PC-9 (cell line): ENCODE results near the gene MAST4. TPM values are rescaled to one million over a fixed set of nuclear protein-coding genes. Genes with fewer than 3 reads are reported as not detected.

Experiments
- BruUV-seq: library from RNA; stranded (reverse); fragments of 400-500 nt; replicated peaks from 2 replicates; lab custom pipeline; 2021; lab: Mats Ljungman, UMichigan
- CTCF ChIA-PET: fragments of 300-600 bp; sonication (Branson Sonifier 250); formaldehyde crosslinking; loops from one replicate; lab custom pipeline; 2022; ENCODE audit warnings: antibody characterized with exemption; lab: Charles Lee
- POLR2A ChIA-PET: fragments of 300-600 bp; sonication (Branson Sonifier 250); formaldehyde crosslinking; loops from one replicate; lab custom pipeline; 2022; ENCODE audit warnings: antibody characterized with exemption; ENCODE audit not compliant: unreplicated experiment; lab: Charles Lee
- DNase-seq, 2 experiments: peaks; one replicate each; pipeline versions ENCODE4 v3.0.0 to v3.0.0-alpha.2; 2015 to 2022; ENCODE audit warnings: mixed read lengths in 1 of 2
- H2AFZ ChIP-seq: fragments of 200-600 bp; sonication (generic); 2 replicates; pipeline ENCODE4 v1.8.1; 2017; ENCODE audit warnings: antibody characterized with exemption
- H3F3A ChIP-seq: fragments of 200-600 bp; sonication (generic); 2 replicates; pipeline ENCODE4 v1.8.1; 2017; ENCODE audit warnings: antibody characterized with exemption, mild to moderate bottlenecking, low read depth; ENCODE audit not compliant: insufficient read depth
- H3K27ac ChIP-seq: fragments of 200-600 bp; sonication (generic); 2 replicates; pipeline ENCODE4 v1.6.1; 2016; ENCODE audit warnings: mixed run types
- H3K27me3 ChIP-seq: fragments of 200-600 bp; sonication (generic); 2 replicates; pipeline ENCODE4 v1.6.1; 2016; ENCODE audit warnings: low read depth, mixed run types; ENCODE audit not compliant: insufficient read depth
- H3K36me3 ChIP-seq: fragments of 200-600 bp; sonication (generic); 2 replicates; pipeline ENCODE4 v1.6.1; 2016; ENCODE audit warnings: low read depth, mixed run types
- H3K4me1 ChIP-seq: fragments of 200-600 bp; sonication (generic); replicated peaks from 2 replicates; pipeline ENCODE4 v1.6.1; 2016; ENCODE audit warnings: mixed run types; ENCODE audit not compliant: insufficient read depth
- H3K4me2 ChIP-seq: fragments of 200-600 bp; sonication (generic); 2 replicates; pipeline ENCODE4 v1.6.1; 2017; ENCODE audit warnings: mixed run types
- H3K4me3 ChIP-seq: fragments of 200-600 bp; sonication (generic); 2 replicates; pipeline ENCODE4 v1.6.1; 2016; ENCODE audit warnings: mixed run types
- H3K79me2 ChIP-seq: fragments of 200-600 bp; sonication (generic); 2 replicates; pipeline ENCODE4 v1.6.1; 2017; ENCODE audit warnings: low read depth, mixed run types
- H3K9me2 ChIP-seq: fragments of 200-600 bp; sonication (generic); 2 replicates; pipeline ENCODE4 v1.8.1; 2017; ENCODE audit warnings: mild to moderate bottlenecking; ENCODE audit not compliant: insufficient read depth
- H3K9me3 ChIP-seq: fragments of 200-600 bp; sonication (generic); 2 replicates; pipeline ENCODE4 v1.8.1; 2016; ENCODE audit warnings: low read depth; ENCODE audit not compliant: insufficient read depth
- H4K20me1 ChIP-seq: fragments of 200-600 bp; sonication (generic); 2 replicates; pipeline ENCODE4 v1.8.1; 2017; ENCODE audit not compliant: insufficient read depth
- EZH2 ChIP-seq: fragments of 200-600 bp; sonication (generic); IDR thresholded peaks from 2 replicates; pipeline ENCODE4 v1.8.0; 2017; ENCODE audit warnings: antibody characterized with exemption, low read depth
- intact Hi-C: fragments of 100-400 bp; cut with micrococcal nuclease; formaldehyde crosslinking; loops from one replicate; pipeline ENCODE4 v1.10.0; 2022; ENCODE audit not compliant: unreplicated experiment
- total RNA-seq: library from RNA; stranded (reverse); gene quantifications from 2 replicates; pipeline ENCODE4 v1.2.3, GENCODE V29; 2021
- TF ChIP-seq, protein P1 (sequence below): fragments of 200-600 bp; sonication (generic); conservative IDR thresholded peaks from 2 replicates; pipeline ENCODE4 v1.6.1; 2017; ENCODE audit warnings: mixed run types, antibody characterized with exemption, mild to moderate bottlenecking, moderate library complexity

The MAST4 gene
- total RNA-seq, 1 experiment from 2014 or later, result 19.3 TPM

GRCh38 chr5:66874004-66874403 lies 277.8 kb downstream of the MAST4 start:
- Histone ChIP-seq H3K9me3 (no peaks in the 10 kb centered on the region), H3K4me3 (no peak overlapping the region), H2AFZ (no peak overlapping the region), H3K9me2 (no peaks in the 10 kb centered on the region), H3K4me1 (peaks cover 15% of the 10 kb centered on the region), H3K36me3 (no peaks in the 10 kb centered on the region), H3K27ac (no peak overlapping the region), H3K79me2 (no peaks in the 10 kb centered on the region), H3K4me2 (no peak overlapping the region), H3K27me3 (no peaks in the 10 kb centered on the region), H3F3A (peaks cover 8% of the 10 kb centered on the region; the same call in 1 of the 2 replicates), H4K20me1 (no peaks in the 10 kb centered on the region)
- ChIA-PET POLR2A (no interaction called here), CTCF (no interaction called here)
- TF ChIP-seq EZH2, result no peak
- TF ChIP-seq, protein P1, sequence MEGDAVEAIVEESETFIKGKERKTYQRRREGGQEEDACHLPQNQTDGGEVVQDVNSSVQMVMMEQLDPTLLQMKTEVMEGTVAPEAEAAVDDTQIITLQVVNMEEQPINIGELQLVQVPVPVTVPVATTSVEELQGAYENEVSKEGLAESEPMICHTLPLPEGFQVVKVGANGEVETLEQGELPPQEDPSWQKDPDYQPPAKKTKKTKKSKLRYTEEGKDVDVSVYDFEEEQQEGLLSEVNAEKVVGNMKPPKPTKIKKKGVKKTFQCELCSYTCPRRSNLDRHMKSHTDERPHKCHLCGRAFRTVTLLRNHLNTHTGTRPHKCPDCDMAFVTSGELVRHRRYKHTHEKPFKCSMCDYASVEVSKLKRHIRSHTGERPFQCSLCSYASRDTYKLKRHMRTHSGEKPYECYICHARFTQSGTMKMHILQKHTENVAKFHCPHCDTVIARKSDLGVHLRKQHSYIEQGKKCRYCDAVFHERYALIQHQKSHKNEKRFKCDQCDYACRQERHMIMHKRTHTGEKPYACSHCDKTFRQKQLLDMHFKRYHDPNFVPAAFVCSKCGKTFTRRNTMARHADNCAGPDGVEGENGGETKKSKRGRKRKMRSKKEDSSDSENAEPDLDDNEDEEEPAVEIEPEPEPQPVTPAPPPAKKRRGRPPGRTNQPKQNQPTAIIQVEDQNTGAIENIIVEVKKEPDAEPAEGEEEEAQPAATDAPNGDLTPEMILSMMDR, result no peak
- DNase-seq, result no peak
- no TSS peak for BruUV-seq
- intact Hi-C loops, result no loop called here

DNA sequence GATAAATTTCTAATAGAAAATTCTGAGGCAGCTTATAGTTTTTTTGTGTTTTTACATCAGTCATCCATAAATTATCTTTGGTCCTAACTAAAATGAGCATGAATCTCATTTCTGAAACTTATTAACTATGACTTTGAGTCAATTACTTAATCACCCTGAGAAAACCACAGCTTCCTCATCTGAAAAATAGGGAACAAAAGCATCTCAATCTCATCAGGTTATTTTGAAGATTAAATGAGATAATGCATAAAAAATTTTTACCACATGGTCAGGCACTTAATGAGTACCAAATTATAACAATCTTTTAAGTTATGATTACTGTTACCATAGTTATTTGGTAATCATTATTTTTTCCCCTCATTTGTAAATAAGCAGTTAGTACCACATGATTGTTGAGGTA lies 279.1 kb downstream of the MAST4 start:
- BruUV-seq, result no TSS peak
- POLR2A ChIA-PET, result interaction anchor here (0.5 kb wide), 1 partner anchor 129 kb away, joined by 4 read pairs; no protein-coding TSS in a partner anchor
- Histone ChIP-seq H2AFZ (no peak overlapping the region), H3K4me3 (no peak overlapping the region), H3K9me2 (no peaks in the 10 kb centered on the region), H3F3A (peaks cover 8% of the 10 kb centered on the region; the same call in 1 of the 2 replicates), H3K9me3 (no peaks in the 10 kb centered on the region), H3K27me3 (no peaks in the 10 kb centered on the region), H3K79me2 (no peaks in the 10 kb centered on the region), H3K27ac (no peak overlapping the region), H4K20me1 (no peaks in the 10 kb centered on the region), H3K36me3 (no peaks in the 10 kb centered on the region), H3K4me1 (peaks cover 17% of the 10 kb centered on the region), H3K4me2 (no peak overlapping the region)
- intact Hi-C loops, result no loop called here
- TF ChIP-seq EZH2, result no peak
- TF ChIP-seq, protein P1, result no peak
- DNase-seq, result no peak
- CTCF ChIA-PET, result no interaction called here

- H3K27me3 ChIP-seq, result no peaks in the 10 kb centered on the region
- ChIA-PET POLR2A (no interaction called here), CTCF (interaction anchor here (0.7 kb wide), 1 partner anchor 274 kb away, joined by 3 read pairs; no protein-coding TSS in a partner anchor)
- H3K36me3 ChIP-seq, result no peaks in the 10 kb centered on the region
- peaks cover 18% of the 10 kb centered on the region; the same call in 1 of the 2 replicates for H3F3A ChIP-seq
- no peak for TF ChIP-seq EZH2
- TF ChIP-seq, protein P1, result no peak
- no peaks in the 10 kb centered on the region for H3K79me2 ChIP-seq
- no peaks in the 10 kb centered on the region for H3K9me3 ChIP-seq
- H3K4me1 ChIP-seq, result peaks cover 27% of the 10 kb centered on the region
- no peaks in the 10 kb centered on the region for H4K20me1 ChIP-seq
- no peak overlapping the region for H3K4me3 ChIP-seq
- intact Hi-C loops, result no loop called here
- no peaks in the 10 kb centered on the region for H3K9me2 ChIP-seq
- no TSS peak for BruUV-seq
- DNase-seq, result no peak
- no peak overlapping the region for H3K27ac ChIP-seq
- H2AFZ ChIP-seq, result no peak overlapping the region
- H3K4me2 ChIP-seq, result no peak overlapping the region
These were observed 280.1 kb downstream of the MAST4 start for GRCh38 chr5:66876266-66876807.
